ENCODE data around the gene SLC28A2.
A peak's percentile ranks its signal among the peaks of the same experiment; 100 is the strongest.
"Not testable (repeated sequence)": the region's sequence is repeated elsewhere in the genome, so short reads cannot be mapped to it uniquely, and the experiment has no call there.

SLC28A2 gene

GRCh38 chr15:45262906-45263461 lies 10.9 kb downstream of the SLC28A2 start:
- no peak for DNase-seq (ENCODE audit: low spot score)

DNA sequence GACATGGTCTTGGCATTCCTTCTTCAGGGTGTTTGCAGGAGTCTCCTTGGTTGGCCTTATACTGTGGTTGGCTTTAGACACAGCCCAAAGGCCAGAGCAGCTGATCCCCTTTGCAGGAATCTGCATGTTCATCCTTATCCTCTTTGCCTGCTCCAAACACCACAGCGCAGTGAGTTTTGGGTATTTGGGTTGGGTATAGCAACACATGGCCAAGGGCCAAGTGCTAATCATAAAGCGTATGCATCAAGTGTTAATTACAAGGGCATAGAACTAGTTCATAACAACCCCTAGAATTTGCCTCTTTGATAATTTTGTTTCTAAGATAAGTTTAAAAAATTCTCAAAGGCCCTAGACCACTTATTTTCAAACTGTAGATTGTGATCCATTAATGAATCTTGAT lies 11.8 kb downstream of the SLC28A2 start:
- no peak for DNase-seq (ENCODE audit: low spot score)

DNA sequence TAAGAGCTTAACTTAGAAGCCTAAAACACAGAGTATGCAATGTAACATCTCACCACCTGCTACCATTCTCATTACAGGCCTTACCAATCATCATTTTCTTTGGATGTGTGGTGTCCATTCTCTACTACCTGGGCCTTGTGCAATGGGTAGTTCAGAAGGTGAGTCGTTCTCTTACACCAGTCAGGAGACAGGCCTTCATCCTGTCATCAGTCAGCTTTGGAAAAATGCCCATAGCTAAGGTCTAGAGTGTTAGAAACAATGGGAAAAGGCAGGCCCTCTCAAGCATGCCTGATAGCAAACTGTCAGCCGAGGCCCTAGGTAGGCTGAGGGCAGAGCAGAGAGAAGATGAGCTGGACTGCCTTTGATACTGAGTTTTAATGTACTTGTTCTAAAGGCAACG lies 13.5 kb downstream of the SLC28A2 start:
- DNase-seq (ENCODE audit: low spot score) = no peak

GRCh38 chr15:45268135-45268534 lies 16.1 kb downstream of the SLC28A2 start:
- peak; percentile 40 for DNase-seq (ENCODE audit: low spot score)

GRCh38 chr15:45274636-45275380 lies 22.8 kb downstream of the SLC28A2 start:
- DNase-seq (ENCODE audit: low spot score) = no peak

DNA sequence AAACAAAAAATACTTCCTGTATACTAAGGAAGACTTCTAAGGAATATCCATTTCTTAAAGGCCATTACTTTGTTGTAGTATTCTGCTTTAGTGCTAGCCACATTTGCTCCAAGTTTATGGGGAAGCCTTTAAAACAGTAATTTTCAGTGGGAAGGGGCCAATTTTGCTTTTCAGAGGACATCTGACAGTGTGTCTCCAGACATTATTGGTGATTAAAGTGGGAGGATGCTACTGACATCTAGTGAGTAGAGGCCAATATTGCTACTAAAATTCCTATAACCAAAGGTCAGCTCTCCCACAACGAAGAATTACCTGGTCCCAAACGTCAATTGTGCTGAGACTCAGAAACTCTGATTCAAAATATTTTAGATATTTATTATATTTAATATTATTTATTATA lies 24.8 kb downstream of the SLC28A2 start:
- no peak for DNase-seq (ENCODE audit: low spot score)

GRCh38 chr15:45279024-45279698 lies 27.1 kb downstream of the SLC28A2 start:
- DNase-seq (ENCODE audit: low spot score) = peak; percentile 98

GRCh38 chr15:45285413-45285812 lies 33.4 kb downstream of the SLC28A2 start:
- no peak for DNase-seq (ENCODE audit: low spot score)

DNA sequence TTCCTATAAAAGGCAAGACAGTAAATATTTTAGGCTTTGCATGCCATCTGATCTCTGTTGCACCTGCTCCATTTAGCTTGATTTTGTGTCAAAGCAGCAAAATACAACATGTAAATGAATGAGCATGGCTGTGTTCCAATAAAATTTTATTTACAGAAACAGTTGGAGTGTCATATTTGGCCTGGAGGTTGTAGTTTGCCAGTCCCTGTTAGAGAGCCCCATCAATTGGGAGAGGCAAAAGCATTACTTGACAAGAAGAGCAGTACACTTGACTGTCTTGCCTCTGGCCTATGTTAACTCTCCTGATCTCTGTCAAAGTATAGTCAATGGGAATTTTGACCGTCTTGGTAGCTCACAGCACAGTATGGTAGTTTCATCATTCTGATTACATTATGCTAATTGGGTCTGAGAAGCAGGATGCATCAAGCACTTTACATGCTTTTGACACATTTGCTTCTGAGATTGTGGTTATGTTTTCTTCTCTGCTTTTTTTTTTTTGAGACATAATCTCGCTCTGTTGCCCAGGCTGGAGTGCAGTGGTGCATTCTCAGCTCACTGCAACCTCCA lies 35.4 kb downstream of the SLC28A2 start:
- DNase-seq (ENCODE audit: low spot score) = no peak

GRCh38 chr15:45288947-45289346 lies 36.9 kb downstream of the SLC28A2 start:
- no peak for DNase-seq (ENCODE audit: low spot score)

DNA sequence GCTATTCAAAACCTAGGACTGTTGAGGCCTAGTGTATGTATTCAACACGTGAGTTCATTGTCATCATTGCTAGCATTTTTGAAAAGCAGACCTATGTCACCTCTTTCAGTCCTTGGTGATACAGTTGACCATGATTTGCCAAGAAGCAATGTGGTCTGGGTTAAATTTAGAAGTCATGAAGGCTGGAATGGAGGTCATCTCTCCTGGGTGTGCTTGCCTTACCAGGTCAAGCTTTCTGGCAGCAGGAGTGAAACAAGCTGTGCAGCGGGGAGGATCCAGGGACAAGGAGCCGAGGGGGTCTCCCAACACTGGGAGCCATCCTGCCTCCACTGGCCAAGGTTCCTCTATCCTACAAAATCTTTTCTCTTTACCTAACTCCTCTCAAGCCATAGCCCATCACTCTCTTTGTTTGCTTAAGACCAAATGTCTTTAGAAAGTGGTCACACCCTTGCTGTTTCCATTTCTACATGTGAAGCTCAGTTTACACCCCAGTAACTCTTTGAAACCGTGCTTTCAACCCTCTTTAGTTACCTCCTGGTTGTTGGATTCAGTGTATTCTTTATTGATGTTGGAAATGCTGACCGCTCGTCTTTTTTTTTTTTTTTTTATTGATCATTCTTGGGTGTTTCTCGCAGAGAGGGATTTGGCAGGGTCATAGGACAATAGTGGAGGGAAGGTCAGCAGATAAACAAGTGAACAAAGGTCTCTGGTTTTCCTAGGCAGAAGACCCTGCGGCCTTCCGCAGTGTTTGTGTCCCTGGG lies 40.0 kb downstream of the SLC28A2 start:
- no peak for DNase-seq (ENCODE audit: low spot score)

DNA sequence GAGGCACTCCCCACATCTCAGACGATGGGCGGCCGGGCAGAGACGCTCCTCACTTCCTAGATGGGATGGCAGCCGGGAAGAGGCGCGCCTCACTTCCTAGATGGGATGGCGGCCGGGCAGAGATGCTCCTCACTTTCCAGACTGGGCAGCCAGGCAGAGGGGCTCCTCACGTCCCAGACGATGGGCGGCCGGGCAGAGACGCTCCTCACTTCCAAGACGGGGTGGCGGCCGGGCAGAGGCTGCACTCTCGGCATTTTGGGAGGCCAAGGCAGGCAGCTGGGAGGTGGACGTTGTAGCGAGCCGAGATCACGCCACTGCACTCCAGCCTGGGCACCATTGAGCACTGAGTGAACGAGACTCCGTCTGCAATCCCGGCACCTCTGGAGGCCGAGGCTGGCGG lies 41.3 kb downstream of the SLC28A2 start:
- DNase-seq (ENCODE audit: low spot score) = not testable (repeated sequence)

DNA sequence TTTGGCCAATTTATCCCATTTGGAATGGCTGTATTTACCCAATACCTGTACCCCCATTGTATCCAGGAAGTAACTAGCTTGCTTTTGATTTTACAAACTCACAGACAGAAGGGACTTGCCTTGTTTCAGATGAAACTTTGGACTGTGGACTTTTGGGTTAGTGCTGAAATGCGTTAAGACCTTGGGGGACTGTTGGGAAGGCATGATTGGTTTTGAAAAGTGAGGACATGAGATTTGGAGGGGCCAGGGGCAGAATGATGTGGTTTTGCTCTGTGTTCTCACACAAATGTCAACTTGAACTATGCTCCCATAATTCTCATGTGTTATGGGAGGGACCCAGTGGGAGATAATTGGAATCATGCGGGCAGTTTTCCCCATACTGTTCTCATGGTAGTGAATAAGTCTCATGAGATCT lies 46.9 kb downstream of the SLC28A2 start:
- DNase-seq (ENCODE audit: low spot score) = not testable (repeated sequence)

- no peak for DNase-seq (ENCODE audit: low spot score)
These were observed 52.7 kb downstream of the SLC28A2 start for GRCh38 chr15:45304711-45305110.

GRCh38 chr15:45306105-45306504 lies 54.1 kb downstream of the SLC28A2 start:
- DNase-seq (ENCODE audit: low spot score) = no peak

DNA sequence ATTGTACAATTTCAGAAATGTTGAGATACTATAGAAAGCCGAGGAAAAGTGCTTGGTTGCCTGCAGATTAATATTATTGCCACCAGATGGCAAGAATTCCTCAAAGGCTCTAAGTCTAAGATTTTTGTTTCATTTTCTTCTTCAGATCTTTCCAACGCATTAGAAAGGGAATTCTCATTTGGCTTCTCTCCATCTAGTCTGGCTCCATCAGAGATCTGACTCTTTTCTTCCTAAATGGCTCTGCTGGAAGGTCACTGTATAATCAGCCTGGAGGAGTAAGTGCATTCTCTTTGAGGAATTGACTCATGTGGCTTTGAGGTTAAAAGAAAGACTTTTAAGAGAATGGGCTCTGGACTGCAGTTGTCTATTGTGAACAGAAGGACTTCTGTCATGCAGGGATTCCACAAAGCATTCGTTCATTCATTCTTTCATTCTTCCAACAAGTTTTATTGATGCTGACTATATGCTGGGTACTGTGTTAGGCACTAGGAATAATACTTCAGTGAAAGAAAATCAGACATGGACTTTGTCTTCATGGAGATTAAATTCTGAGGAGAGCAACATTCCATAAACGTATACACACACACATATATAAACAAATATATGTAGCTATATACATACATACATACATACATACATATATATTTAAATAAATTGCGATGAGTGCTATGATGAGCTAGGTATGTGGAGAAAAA lies 55.3 kb downstream of the SLC28A2 start:
- peak; percentile 33 for DNase-seq (ENCODE audit: low spot score)

DNA sequence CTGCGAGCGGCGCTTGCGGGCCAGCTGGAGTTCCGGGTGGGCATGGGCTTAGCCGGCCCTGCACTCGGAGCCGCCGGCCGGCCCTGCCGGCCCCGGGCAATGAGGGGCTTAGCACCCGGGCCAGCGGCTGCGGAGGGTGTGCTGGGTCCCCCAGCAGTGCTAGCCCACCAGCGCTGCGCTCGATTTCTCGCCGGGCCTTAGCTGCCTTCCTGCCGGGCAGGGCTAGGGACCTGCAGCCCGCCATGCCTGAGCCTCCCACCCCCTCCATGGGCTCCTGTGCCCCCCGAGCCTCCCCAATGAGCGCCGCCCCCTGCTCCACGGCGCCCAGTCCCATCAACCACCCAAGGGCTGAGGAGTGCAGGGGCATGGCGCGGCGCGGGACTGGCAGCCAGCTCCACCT lies 62.1 kb downstream of the SLC28A2 start:
- DNase-seq (ENCODE audit: low spot score) = not testable (repeated sequence)

- DNase-seq (ENCODE audit: low spot score) = no peak
These were observed 62.9 kb downstream of the SLC28A2 start for GRCh38 chr15:45314960-45315359.

GRCh38 chr15:45319472-45320214 lies 67.6 kb downstream of the SLC28A2 start:
- DNase-seq (ENCODE audit: low spot score) = no peak

- DNase-seq (ENCODE audit: low spot score) = no peak
These were observed 68.7 kb downstream of the SLC28A2 start for GRCh38 chr15:45320581-45321205.

Measured in D341Med (cell line).